GM18507 (cell line): Measurements from ENCODE around the gene PRR16.
"Not testable (repeated sequence)": the region's sequence is repeated elsewhere in the genome, so short reads cannot be mapped to it uniquely, and the experiment has no call there.

Source experiments
- DNase-seq: peaks from one replicate; pipeline ENCODE4 v3.0.0; 2011; ENCODE audit warnings: low read depth; ENCODE audit not compliant: insufficient read length; ENCODE audit errors: extremely low spot score
- FAIRE-seq: peaks from 2 replicates; lab custom pipeline; 2011; peaks lifted over from hg19 to GRCh38; lab: Jason Lieb, UNC

PRR16 gene

DNA sequence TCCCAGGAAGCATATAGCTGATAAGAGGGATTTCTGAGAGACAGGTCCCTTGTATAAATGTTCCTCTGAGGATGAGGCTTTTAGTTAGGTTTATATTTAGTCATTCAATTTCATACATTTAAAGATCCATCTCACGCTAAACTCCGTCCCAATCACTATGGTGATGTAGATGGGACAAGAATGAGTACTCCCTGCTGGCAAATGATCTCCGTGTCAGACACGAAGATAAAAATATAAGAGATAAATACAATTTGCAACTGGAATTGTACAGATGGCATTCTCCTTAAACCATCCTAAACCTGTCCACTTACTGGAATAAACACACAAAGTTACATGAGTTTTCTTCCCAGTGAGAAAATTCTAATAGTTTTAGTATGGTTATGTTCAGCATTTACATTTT, 233.0 kb downstream of the PRR16 start:
- FAIRE-seq (no peak), DNase-seq (no peak)

DNA sequence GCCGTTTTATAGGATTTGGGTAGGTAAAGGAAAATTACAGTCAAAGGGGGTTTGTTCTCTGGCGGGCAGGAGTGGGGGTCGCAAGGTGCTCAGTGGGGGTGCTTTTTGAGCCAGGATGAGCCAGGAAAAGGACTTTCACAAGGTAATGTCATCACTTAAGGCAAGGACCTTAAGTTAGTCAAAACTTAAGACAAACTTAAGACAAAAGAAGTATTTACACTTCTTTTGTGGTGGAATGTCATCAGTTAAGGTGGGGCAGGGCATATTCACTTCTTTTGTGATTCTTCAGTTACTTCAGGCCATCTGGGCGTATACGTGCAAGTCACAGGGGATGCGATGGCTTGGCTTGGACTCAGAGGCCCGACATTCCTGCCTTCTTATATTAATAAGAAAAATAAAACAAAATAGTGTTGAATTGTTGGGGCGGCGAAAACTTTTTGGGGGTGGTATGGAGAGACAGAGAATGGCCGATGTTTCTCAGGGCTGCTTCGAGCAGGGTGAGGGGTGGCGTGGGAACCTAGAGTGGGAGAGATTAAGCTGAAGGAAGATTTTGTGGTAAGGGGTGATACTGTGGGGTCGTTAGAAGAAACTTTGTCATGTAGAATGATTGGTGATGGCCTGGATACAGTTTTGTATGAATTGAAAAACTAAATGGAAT, 233.7 kb downstream of the PRR16 start:
- FAIRE-seq, DNase-seq: not testable (repeated sequence)

DNA sequence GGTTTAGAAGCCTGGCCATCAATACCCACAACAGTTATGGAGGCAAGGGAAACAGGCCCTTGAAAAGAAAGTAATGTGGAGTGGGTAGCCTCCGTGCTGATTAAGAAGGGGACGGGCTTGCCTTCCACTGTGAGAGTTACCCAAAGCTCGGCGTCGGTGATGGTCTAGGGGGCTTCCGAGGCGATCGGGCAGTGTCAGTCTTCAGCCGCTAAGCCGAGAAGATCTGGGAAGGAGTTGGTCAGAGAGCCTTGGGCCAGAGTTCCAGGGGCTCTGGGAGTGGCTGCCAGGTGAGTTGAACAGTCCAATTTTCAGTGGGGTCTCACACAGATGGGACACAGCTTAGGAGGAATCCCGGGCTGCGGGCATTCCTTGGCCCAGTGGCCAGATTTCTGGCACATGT, 236.6 kb downstream of the PRR16 start:
- not testable (repeated sequence) for FAIRE-seq, DNase-seq

DNA sequence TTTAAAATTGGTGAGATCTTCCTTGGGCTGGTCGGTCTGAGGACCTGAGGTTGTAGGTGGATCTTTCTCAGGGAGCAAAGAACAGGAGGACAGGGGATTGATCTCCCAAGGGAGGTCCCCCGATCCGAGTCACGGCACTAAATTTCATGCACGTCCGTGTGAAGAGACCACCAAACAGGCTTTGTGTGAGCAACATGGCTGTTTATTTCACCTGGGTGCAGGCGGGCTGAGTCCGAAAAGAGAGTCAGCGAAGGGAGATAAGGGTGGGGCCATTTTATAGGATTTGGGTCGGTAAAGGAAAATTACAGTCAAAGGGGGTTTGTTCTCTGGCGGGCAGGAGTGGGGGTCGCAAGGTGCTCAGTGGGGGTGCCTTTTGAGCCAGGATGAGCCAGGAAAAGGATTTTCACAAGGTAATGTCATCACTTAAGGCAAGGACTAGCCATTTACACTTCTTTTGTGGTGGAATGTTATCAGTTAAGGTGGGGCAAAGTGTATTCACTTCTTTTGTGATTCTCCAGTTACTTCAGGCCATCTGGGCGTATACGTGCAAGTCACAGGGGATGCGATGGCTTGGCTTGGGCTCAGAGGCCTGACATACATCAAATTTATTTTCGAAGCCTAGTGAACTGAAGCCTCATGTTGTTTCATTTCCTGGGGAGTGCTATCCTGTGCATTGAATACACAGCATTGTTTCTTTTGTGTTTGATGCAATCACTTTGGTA, 238.9 kb downstream of the PRR16 start:
- not testable (repeated sequence) for DNase-seq, FAIRE-seq

DNA sequence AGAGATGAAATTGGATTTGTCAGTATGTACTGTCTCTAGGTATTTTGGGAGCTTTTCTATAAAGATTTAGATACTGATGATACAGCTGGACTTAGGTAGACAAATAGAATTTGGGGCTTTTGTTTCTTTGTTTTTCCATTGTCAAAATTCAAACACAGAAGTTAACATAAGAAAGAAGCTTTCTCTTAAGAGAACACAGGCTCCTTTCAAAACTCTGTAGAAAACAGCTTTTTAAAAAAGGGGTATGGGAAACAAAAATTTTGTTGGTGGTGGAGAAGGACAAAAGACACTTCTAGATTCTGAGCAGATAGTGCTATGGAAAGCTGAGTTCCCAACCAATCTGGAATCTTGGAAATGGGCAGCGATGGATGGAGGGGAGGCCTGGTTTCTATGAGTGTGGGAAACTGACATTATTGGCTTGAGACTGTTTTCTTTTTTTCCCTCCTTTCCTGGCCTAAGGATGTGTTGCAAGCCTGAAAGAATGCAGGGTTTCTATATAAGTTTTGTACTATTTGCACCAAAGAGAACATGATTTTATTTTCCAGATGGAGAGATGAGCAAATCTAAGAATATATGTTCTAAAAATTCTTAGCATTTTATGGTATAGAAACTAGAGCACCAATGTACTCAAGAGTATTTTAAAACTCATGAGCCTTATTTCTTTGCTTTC, 240.0 kb downstream of the PRR16 start:
- FAIRE-seq: no peak
- DNase-seq: no peak

DNA sequence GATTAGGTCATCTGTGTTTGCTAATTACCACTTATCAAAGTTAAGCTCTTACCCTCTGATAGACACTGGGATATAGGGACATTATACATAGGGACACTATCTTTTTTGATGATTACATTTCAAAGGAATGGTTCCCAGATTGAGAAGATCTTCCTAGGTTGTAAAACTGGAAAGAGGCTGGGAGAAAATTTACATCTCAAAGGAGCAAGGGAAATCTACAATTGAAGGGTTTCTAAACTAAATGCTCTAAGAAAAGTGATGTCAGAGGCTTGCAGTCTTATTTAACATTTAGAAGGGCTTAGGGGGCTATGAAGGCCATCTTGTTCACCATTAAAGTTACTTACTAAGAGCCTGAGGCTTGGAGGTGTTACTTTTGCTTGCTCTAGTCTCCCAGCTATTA, 242.8 kb downstream of the PRR16 start:
- no peak for FAIRE-seq
- no peak for DNase-seq

DNA sequence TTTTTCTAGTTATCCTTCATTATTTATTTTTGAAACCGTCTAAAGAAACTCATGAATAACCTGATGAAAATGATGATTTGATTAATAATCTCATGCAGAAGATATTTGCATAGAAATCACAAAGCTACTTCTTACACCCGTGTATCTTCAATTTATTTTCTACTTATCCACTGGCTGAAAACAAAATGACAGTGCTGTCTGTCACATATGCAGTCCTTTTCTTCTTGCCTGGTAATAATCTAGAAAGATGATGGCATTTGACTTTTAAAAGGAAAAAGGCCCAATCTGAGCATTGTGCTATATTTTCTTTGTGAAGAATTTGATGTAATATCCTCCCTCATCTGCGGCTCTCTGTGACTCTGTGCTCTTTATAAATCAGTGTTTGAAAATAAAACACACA, 253.3 kb downstream of the PRR16 start:
- FAIRE-seq (no peak), DNase-seq (no peak)

DNA sequence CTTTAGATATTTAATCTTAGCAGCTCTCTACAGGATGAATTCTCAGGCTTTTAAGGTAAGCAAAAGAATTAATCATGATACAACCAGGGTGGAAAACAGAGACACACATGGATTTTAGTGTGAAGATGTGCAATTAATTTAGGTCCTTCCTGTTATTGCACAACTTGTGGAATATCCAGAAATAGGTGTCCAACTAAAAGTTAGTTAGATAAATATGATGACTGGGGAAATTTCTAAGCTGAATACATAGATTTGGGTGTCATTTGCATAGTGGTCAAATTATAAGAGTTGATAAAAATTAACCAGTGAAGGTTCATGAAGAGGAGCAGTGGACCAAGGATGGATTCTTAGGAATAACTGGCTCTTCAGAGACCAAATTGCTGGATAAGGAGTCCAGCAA, 266.1 kb downstream of the PRR16 start:
- FAIRE-seq: no peak

DNA sequence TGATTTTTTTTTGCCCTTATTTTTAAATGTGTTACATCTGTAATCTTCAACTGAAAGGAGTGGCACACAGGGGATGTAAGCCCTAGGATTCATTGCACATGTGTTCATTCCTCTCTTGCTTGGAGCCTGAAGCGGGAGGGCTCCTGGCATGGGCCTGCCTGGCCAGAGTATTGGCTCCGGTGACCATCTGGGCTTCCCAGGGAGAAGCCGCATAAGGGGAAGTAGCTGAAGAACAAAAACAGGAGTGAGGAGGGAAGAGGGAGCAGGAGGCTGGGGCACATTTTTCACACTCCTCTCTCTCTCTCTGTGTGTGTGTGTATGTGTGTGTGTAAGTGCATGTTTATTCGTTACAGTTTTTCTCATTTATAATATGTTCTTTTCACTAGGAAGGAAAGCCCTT, 269.9 kb downstream of the PRR16 start:
- FAIRE-seq (no peak), DNase-seq (no peak)

More for the DNA sequence above, 266.1 kb downstream of the PRR16 start:
- DNase-seq: no peak

DNA sequence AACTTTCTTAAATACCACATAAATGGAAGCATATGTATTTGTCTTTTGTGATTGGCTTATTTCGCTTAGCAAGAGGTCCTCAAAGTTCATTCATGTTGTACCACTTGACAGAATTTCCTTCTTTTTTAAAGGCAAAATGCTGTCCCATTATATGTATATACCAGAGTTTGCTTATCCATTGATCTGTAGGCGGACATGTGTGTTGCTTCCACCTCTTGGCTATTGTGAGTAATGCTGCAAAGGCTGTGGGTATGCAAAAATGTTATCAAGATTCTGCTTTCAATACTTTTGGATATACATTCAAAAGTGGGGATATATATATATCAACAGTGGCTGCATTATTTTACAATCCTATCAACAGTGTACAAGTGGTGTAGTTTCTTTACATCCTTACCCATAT, 271.0 kb downstream of the PRR16 start:
- FAIRE-seq (no peak), DNase-seq (no peak)
